ENCODE measurements around the gene PDHX. TPM values are rescaled to one million over a fixed set of nuclear protein-coding genes. Genes with fewer than 3 reads are reported as not detected.
"Not testable (repeated sequence)": the region's sequence is repeated elsewhere in the genome, so short reads cannot be mapped to it uniquely, and the experiment has no call there.

PDHX gene
- total RNA-seq, 2 experiments from 2014 or later, result 31.4 to 37.1 TPM

GRCh38 chr11:35011944-35012343 lies 95.5 kb downstream of the PDHX start:
- no peak overlapping the region for H3K4me3 Mint-ChIP-seq
- H3K27me3 Mint-ChIP-seq, result peaks cover 8% of the 10 kb centered on the region
- no peak for ATAC-seq (ENCODE audit: low read depth)
- peaks cover 42% of the 10 kb centered on the region for H3K4me1 Mint-ChIP-seq
- DNase-seq, result no peak
- peak overlapping the region; percentile 83 for H3K27ac Mint-ChIP-seq
- POLR2A ChIA-PET, result interaction anchor here (0.7 to 2.3 kb wide), 6 partner anchors 35 to 163 kb away, joined by 3 to 13 read pairs (median 6); no protein-coding TSS in a partner anchor
- peaks cover 5% of the 10 kb centered on the region for H3K36me3 Mint-ChIP-seq
- no peaks in the 10 kb centered on the region for H3K9me3 Mint-ChIP-seq

- Mint-ChIP-seq H3K9me3 (no peaks in the 10 kb centered on the region), H3K4me1 (peaks cover 38% of the 10 kb centered on the region), H3K36me3 (peaks cover 3% of the 10 kb centered on the region), H3K4me3 (peak overlapping the region; percentile 56), H3K27me3 (peaks cover 8% of the 10 kb centered on the region), H3K27ac (peak overlapping the region; percentile 83)
- POLR2A ChIA-PET, result interaction anchor here (0.7 to 2.3 kb wide), 12 partner anchors 10 to 162 kb away, joined by 3 to 13 read pairs (median 4); no protein-coding TSS in a partner anchor
- DNase-seq, result peak; percentile 39
- peak; percentile 82 for ATAC-seq (ENCODE audit: low read depth)
Measured at GRCh38 chr11:35012467-35013191, 96.2 kb downstream of the PDHX start.

GRCh38 chr11:35013514-35014233 lies 97.3 kb downstream of the PDHX start:
- Mint-ChIP-seq H3K4me3 (peak overlapping the region; percentile 62), H3K9me3 (no peaks in the 10 kb centered on the region), H3K27me3 (peaks cover 8% of the 10 kb centered on the region), H3K36me3 (peaks cover 3% of the 10 kb centered on the region), H3K27ac (peak overlapping the region; percentile 50), H3K4me1 (peaks cover 30% of the 10 kb centered on the region)
- ATAC-seq (ENCODE audit: low read depth) (peak; percentile 15), DNase-seq (no peak)
- POLR2A ChIA-PET, result interaction anchor here (0.7 to 2.3 kb wide), 7 partner anchors 11 to 161 kb away, joined by 3 to 13 read pairs (median 4); no protein-coding TSS in a partner anchor

- Mint-ChIP-seq H3K36me3 (peaks cover 3% of the 10 kb centered on the region), H3K27me3 (peaks cover 5% of the 10 kb centered on the region), H3K27ac (no peak overlapping the region), H3K4me1 (peaks cover 28% of the 10 kb centered on the region), H3K4me3 (no peak overlapping the region), H3K9me3 (no peaks in the 10 kb centered on the region)
- no peak for DNase-seq
- ATAC-seq (ENCODE audit: low read depth), result no peak
- POLR2A ChIA-PET, result interaction anchor here (2.3 kb wide), 1 partner anchor 69 kb away, joined by 13 read pairs; no protein-coding TSS in a partner anchor
Measured at GRCh38 chr11:35014346-35014745, 97.9 kb downstream of the PDHX start.

GRCh38 chr11:35015621-35016387 lies 99.4 kb downstream of the PDHX start:
- DNase-seq (no peak), ATAC-seq (ENCODE audit: low read depth) (no peak)
- no peak overlapping the region for H3K27ac Mint-ChIP-seq
- POLR2A ChIA-PET, result no interaction called here
- H3K9me3 Mint-ChIP-seq, result no peaks in the 10 kb centered on the region
- H3K27me3 Mint-ChIP-seq, result peaks cover 3% of the 10 kb centered on the region
- no peak overlapping the region for H3K4me3 Mint-ChIP-seq
- peaks cover 23% of the 10 kb centered on the region for H3K4me1 Mint-ChIP-seq
- peaks cover 2% of the 10 kb centered on the region for H3K36me3 Mint-ChIP-seq

GRCh38 chr11:35016916-35017315 lies 100.5 kb downstream of the PDHX start:
- Mint-ChIP-seq H3K4me3 (no peak overlapping the region), H3K36me3 (peaks cover 4% of the 10 kb centered on the region), H3K27ac (no peak overlapping the region), H3K27me3 (no peaks in the 10 kb centered on the region), H3K9me3 (peaks cover 2% of the 10 kb centered on the region), H3K4me1 (peaks cover 22% of the 10 kb centered on the region)
- no peak for ATAC-seq (ENCODE audit: low read depth)
- DNase-seq, result no peak
- POLR2A ChIA-PET, result interaction anchor here (0.7 kb wide), 1 partner anchor 28 kb away, joined by 3 read pairs; no protein-coding TSS in a partner anchor

- POLR2A ChIA-PET, result interaction anchor here (0.7 kb wide), 1 partner anchor 28 kb away, joined by 3 read pairs; no protein-coding TSS in a partner anchor
- Mint-ChIP-seq H3K27me3 (no peaks in the 10 kb centered on the region), H3K4me1 (peaks cover 15% of the 10 kb centered on the region), H3K4me3 (no peak overlapping the region), H3K36me3 (peaks cover 4% of the 10 kb centered on the region), H3K9me3 (peaks cover 4% of the 10 kb centered on the region), H3K27ac (no peak overlapping the region)
- ATAC-seq (ENCODE audit: low read depth) (no peak), DNase-seq (no peak)
Measured at GRCh38 chr11:35017528-35018342, 101.3 kb downstream of the PDHX start.

- POLR2A ChIA-PET, result no interaction called here
- DNase-seq (no peak), ATAC-seq (ENCODE audit: low read depth) (no peak)
- Mint-ChIP-seq H3K36me3 (peaks cover 20% of the 10 kb centered on the region), H3K27ac (no peak overlapping the region), H3K4me1 (no peaks in the 10 kb centered on the region), H3K4me3 (no peak overlapping the region), H3K27me3 (peaks cover 1% of the 10 kb centered on the region), H3K9me3 (peaks cover 28% of the 10 kb centered on the region)
Measured at GRCh38 chr11:35021589-35021988, 105.2 kb downstream of the PDHX start.

GRCh38 chr11:35023940-35024339 lies 107.5 kb downstream of the PDHX start:
- peaks cover 39% of the 10 kb centered on the region for H3K9me3 Mint-ChIP-seq
- H3K4me1 Mint-ChIP-seq; POLR2A ChIA-PET; H3K27me3 Mint-ChIP-seq; ATAC-seq (ENCODE audit: low read depth); DNase-seq; H3K4me3 Mint-ChIP-seq; H3K27ac Mint-ChIP-seq: not testable (repeated sequence)
- peaks cover 20% of the 10 kb centered on the region for H3K36me3 Mint-ChIP-seq

- H3K4me3 Mint-ChIP-seq; H3K27ac Mint-ChIP-seq; DNase-seq; POLR2A ChIA-PET; ATAC-seq (ENCODE audit: low read depth); H3K27me3 Mint-ChIP-seq: not testable (repeated sequence)
- Mint-ChIP-seq H3K4me1 (peaks cover 12% of the 10 kb centered on the region), H3K36me3 (peaks cover 22% of the 10 kb centered on the region), H3K9me3 (peaks cover 32% of the 10 kb centered on the region)
Measured at GRCh38 chr11:35028007-35028406, 111.6 kb downstream of the PDHX start.

- Mint-ChIP-seq H3K27me3 (peaks cover 2% of the 10 kb centered on the region), H3K9me3 (peaks cover 17% of the 10 kb centered on the region), H3K4me3 (no peak overlapping the region), H3K27ac (no peak overlapping the region), H3K36me3 (peaks cover 17% of the 10 kb centered on the region), H3K4me1 (peaks cover 22% of the 10 kb centered on the region)
- POLR2A ChIA-PET, result interaction anchor here (1.2 kb wide), 1 partner anchor 12 kb away, joined by 3 read pairs; no protein-coding TSS in a partner anchor
- ATAC-seq (ENCODE audit: low read depth) (no peak), DNase-seq (no peak)
Measured at GRCh38 chr11:35029979-35030682, 113.7 kb downstream of the PDHX start.

- POLR2A ChIA-PET, result interaction anchor here (0.7 to 1.2 kb wide), 2 partner anchors 11 to 162 kb away, joined by 3 to 5 read pairs; no protein-coding TSS in a partner anchor
- Mint-ChIP-seq H3K27ac (no peak overlapping the region), H3K4me3 (no peak overlapping the region), H3K27me3 (peaks cover 2% of the 10 kb centered on the region), H3K9me3 (peaks cover 19% of the 10 kb centered on the region), H3K4me1 (peaks cover 22% of the 10 kb centered on the region), H3K36me3 (peaks cover 16% of the 10 kb centered on the region)
- no peak for DNase-seq
- ATAC-seq (ENCODE audit: low read depth), result no peak
Measured at GRCh38 chr11:35030716-35031213, 114.3 kb downstream of the PDHX start.
